IMR-90 (cell line): ENCODE measurements around the gene POLE4. TPM values are rescaled to one million over a fixed set of nuclear protein-coding genes. Genes with fewer than 3 reads are reported as not detected.

Source experiments
- ATAC-seq: fragments of 200-7000 bp; cut with Tn5 transposase; 2 replicates; pipeline ENCODE4 v1.9.1; 2020; ENCODE audit warnings: low read depth, mild to moderate bottlenecking, moderate library complexity
- BruUV-seq: library from RNA; stranded (reverse); fragments of 400-500 nt; replicated peaks from 2 replicates; lab custom pipeline; 2021; lab: Mats Ljungman, UMichigan
- CTCF ChIA-PET: fragments of 300-600 bp; formaldehyde crosslinking; extraction: SDS; loops from one replicate; lab custom pipeline; 2021; ENCODE audit warnings: antibody characterized with exemption; lab: Yijun Ruan, JAX
- POLR2A ChIA-PET: fragments of 300-600 bp; sonication (Branson Sonifier 250); formaldehyde crosslinking; loops from one replicate; lab custom pipeline; 2022; ENCODE audit warnings: antibody characterized with exemption; ENCODE audit not compliant: unreplicated experiment; lab: Charles Lee
- DNase-seq: peaks from one replicate; pipeline ENCODE4 v3.0.0; 2013
- H2AFZ ChIP-seq: replicated peaks from 2 replicates; pipeline ENCODE3; 2013; ENCODE audit warnings: low read length, mild to moderate bottlenecking; ENCODE audit not compliant: poor library complexity
- H2AK5ac ChIP-seq: 2 replicates; pipeline ENCODE4 v1.6.1; 2013; ENCODE audit warnings: low read depth, low read length, inconsistent platforms
- H2AK9ac ChIP-seq: replicated peaks from 2 replicates; pipeline ENCODE3; 2013; ENCODE audit warnings: mild to moderate bottlenecking, low read depth, low read length, moderate library complexity; ENCODE audit not compliant: poor library complexity
- H2BK120ac ChIP-seq: 2 replicates; pipeline ENCODE4 v1.6.1; 2013; ENCODE audit warnings: low read depth, low read length, inconsistent platforms
- H2BK15ac ChIP-seq: 3 replicates; pipeline ENCODE4 v1.6.1; 2013; ENCODE audit warnings: low read depth, low read length, inconsistent platforms
- H2BK20ac ChIP-seq: 2 replicates; pipeline ENCODE4 v1.6.1; 2013; ENCODE audit warnings: low read depth, mild to moderate bottlenecking, inconsistent platforms, low read length, moderate library complexity
- H2BK5ac ChIP-seq: 2 replicates; pipeline ENCODE4 v1.6.1; 2013; ENCODE audit warnings: mild to moderate bottlenecking, low read depth, low read length, inconsistent platforms; ENCODE audit not compliant: poor library complexity, severe bottlenecking
- H3K14ac ChIP-seq: replicated peaks from 2 replicates; pipeline ENCODE4 v1.6.1; 2013; ENCODE audit warnings: low read depth, low read length, inconsistent platforms
- H3K18ac ChIP-seq: 2 replicates; pipeline ENCODE4 v1.6.1; 2013; ENCODE audit warnings: low read depth, low read length, control low read depth
- H3K23ac ChIP-seq: 2 replicates; pipeline ENCODE4 v1.6.1; 2013; ENCODE audit warnings: low read depth, low read length, inconsistent platforms
- H3K27ac ChIP-seq: 2 replicates; pipeline ENCODE4 v1.5.1; 2013; ENCODE audit warnings: mild to moderate bottlenecking, control low read depth, low read length; ENCODE audit not compliant: insufficient read depth
- H3K27me3 ChIP-seq: 2 replicates; pipeline ENCODE4 v1.6.1; 2013; ENCODE audit warnings: low read length; ENCODE audit not compliant: control insufficient read depth, insufficient read depth
- H3K36me3 ChIP-seq: 2 replicates; pipeline ENCODE4 v1.6.1; 2013; ENCODE audit warnings: low read length, mixed read lengths; ENCODE audit not compliant: control insufficient read depth, insufficient read depth
- H3K4ac ChIP-seq: 2 replicates; pipeline ENCODE4 v1.6.1; 2013; ENCODE audit warnings: low read depth, low read length, inconsistent platforms
- H3K4me1 ChIP-seq: 2 replicates; pipeline ENCODE4 v1.6.1; 2013; ENCODE audit warnings: low read length, mixed read lengths; ENCODE audit not compliant: control insufficient read depth, insufficient read depth
- H3K4me2 ChIP-seq: 2 replicates; pipeline ENCODE4 v1.6.1; 2013; ENCODE audit warnings: low read depth, mild to moderate bottlenecking, control low read depth, low read length, moderate library complexity
- H3K4me3 ChIP-seq: 2 replicates; pipeline ENCODE4 v1.5.1; 2013; ENCODE audit warnings: low read depth, mild to moderate bottlenecking, control low read depth, low read length, moderate library complexity; ENCODE audit not compliant: insufficient read depth
- H3K56ac ChIP-seq: 2 replicates; pipeline ENCODE4 v1.6.1; 2013; ENCODE audit warnings: low read length, inconsistent platforms; ENCODE audit not compliant: insufficient read depth; ENCODE audit errors: extremely low read depth
- H3K79me1 ChIP-seq, 2 experiments: 2 replicates each; pipeline ENCODE4 v1.6.1; 2013; ENCODE audit warnings: low read length in 2 of 2, inconsistent platforms in 1 of 2, low read depth in 1 of 2
- H3K9ac ChIP-seq: 2 replicates; pipeline ENCODE4 v1.6.1; 2013; ENCODE audit warnings: low read depth, low read length, control low read depth
- H3K9me1 ChIP-seq: 2 replicates; pipeline ENCODE4 v1.6.1; 2013; ENCODE audit warnings: low read length, inconsistent platforms; ENCODE audit not compliant: insufficient read depth
- H3K9me3 ChIP-seq: 2 replicates; pipeline ENCODE4 v1.6.1; 2013; ENCODE audit warnings: low read length; ENCODE audit not compliant: control insufficient read depth, insufficient read depth
- H4K20me1 ChIP-seq: 2 replicates; pipeline ENCODE4 v1.6.1; 2013; ENCODE audit warnings: low read length, inconsistent platforms; ENCODE audit not compliant: insufficient read depth
- H4K5ac ChIP-seq: 2 replicates; pipeline ENCODE4 v1.6.1; 2013; ENCODE audit warnings: mild to moderate bottlenecking, low read depth, low read length, control low read depth
- H4K8ac ChIP-seq, 2 experiments: 2 replicates each; pipeline ENCODE4 v1.6.1; 2013; ENCODE audit warnings: low read depth in 2 of 2, low read length in 2 of 2, control low read depth in 1 of 2, inconsistent platforms in 1 of 2
- H4K91ac ChIP-seq: 2 replicates; pipeline ENCODE4 v1.6.1; 2013; ENCODE audit warnings: low read depth, low read length, inconsistent platforms; ENCODE audit not compliant: insufficient read depth
- CEBPB ChIP-seq: IDR thresholded peaks from 2 replicates; pipeline ENCODE4 v1.6.1; 2012; ENCODE audit warnings: low read depth, low read length, improper control_type of control experiment
- FOS ChIP-seq: fragments of 150-350 bp; IDR thresholded peaks from 2 replicates; pipeline ENCODE4 v1.6.1; 2016; ENCODE audit warnings: low read depth, low read length
- WGBS, 2 experiments: methylation state at CpG; one replicate each; pipeline versions ENCODE4 v1.1.5 to v1.1.7; 2013; ENCODE audit warnings: missing lambda C conversion rate in 2 of 2; ENCODE audit not compliant: insufficient read length in 1 of 2; ENCODE audit errors: extremely low coverage in 2 of 2; 5-methylcytosine and 5-hydroxymethylcytosine counted together
- dilution Hi-C: fragments of 300-500 bp; cut with HindIII; formaldehyde crosslinking; loops from one replicate; pipeline ENCODE4 v1.14.3; 2018; ENCODE audit warnings: low sequenced_read_pairs; ENCODE audit not compliant: unreplicated experiment
- in situ Hi-C: fragments of 300-500 bp; cut with MboI; formaldehyde crosslinking; loops from 3 replicates; pipeline ENCODE4 v1.14.3; 2019; ENCODE audit warnings: low sequenced_read_pairs, inconsistent platforms, mixed read lengths
- intact Hi-C: fragments of 100-400 bp; cut with micrococcal nuclease; formaldehyde crosslinking; loops from 2 replicates; pipeline ENCODE4 v1.10.0; 2022
- polyA plus RNA-seq, 3 experiments: library from polyadenylated mRNA; depleted of rRNA; stranded (reverse); fragments of >200 nt; gene quantifications; 2 replicates each; pipeline ENCODE4 v1.2.3, GENCODE V29; 2012; ENCODE audit warnings: low replicate concordance in 1 of 3
- total RNA-seq: library from RNA; depleted of rRNA; stranded (reverse); fragments of >200 nt; gene quantifications from 2 replicates; pipeline ENCODE4 v1.2.3, GENCODE V29; 2012

The POLE4 gene
- total and polyA plus RNA-seq, 2 of the 4 experiments (the other 2 are of a cell fraction): 9.0 to 23.9 TPM

GRCh38 chr2:74945788-74946331 lies 12.6 kb upstream of the POLE4 start:
- Histone ChIP-seq H2BK15ac (no peak overlapping the region), H3K18ac (no peak overlapping the region), H4K8ac (no peak overlapping the region), H4K91ac (no peak overlapping the region), H3K4me2 (no peak overlapping the region), H3K56ac (no peak overlapping the region), H3K27me3 (no peaks in the 10 kb centered on the region), H3K36me3 (no peaks in the 10 kb centered on the region), H3K14ac (no peak overlapping the region), H3K4me1 (peaks cover 2% of the 10 kb centered on the region; the same call in 1 of the 2 replicates), H3K9me1 (no peaks in the 10 kb centered on the region), H3K27ac (no peak overlapping the region), H2AK5ac (no peak overlapping the region), H3K4ac (no peak overlapping the region), H3K79me1 (no peaks in the 10 kb centered on the region), H3K9ac (no peak overlapping the region), H2AK9ac (no peak overlapping the region), H2BK20ac (no peak overlapping the region), H2BK5ac (peak overlapping the region; percentile 18), H3K4me3 (no peak overlapping the region), H4K5ac (no peak overlapping the region), H2AFZ (no peak overlapping the region), H2BK120ac (no peak overlapping the region), H3K23ac (no peak overlapping the region), H4K20me1 (peaks cover 3% of the 10 kb centered on the region; the same call in 1 of the 2 replicates), H3K9me3 (no peaks in the 10 kb centered on the region)
- DNase-seq (peak; percentile 54), ATAC-seq (peak; percentile 59)
- no TSS peak for BruUV-seq
- intact Hi-C loops (no loop called here), dilution Hi-C loops (no loop called here), in situ Hi-C loops (no loop called here)
- WGBS, 2 experiments: 0% methylated on average over 1 of the region's 1 CpG; no CpG with 5 or more reads in 1 of the 2 experiments
- CTCF ChIA-PET: interaction anchor here (1.0 kb wide), 1 partner anchor 9 kb away, joined by 4 read pairs; no protein-coding TSS in a partner anchor
- TF ChIP-seq CEBPB (peak; percentile 87), FOS (no peak)
- POLR2A ChIA-PET: no interaction called here
